Sciatic nerve (tissue), 2 donors: Measurements from ENCODE around the gene CGB7. TPM values are rescaled to one million over a fixed set of nuclear protein-coding genes. Genes with fewer than 3 reads are reported as not detected.
"Not testable (repeated sequence)": the region's sequence is repeated elsewhere in the genome, so short reads cannot be mapped to it uniquely, and the experiment has no call there.

Experiments
- ATAC-seq: fragments of 200-7000 bp; cut with Tn5 transposase; one replicate; pipeline ENCODE4 v1.9.1; 2020; ENCODE audit warnings: mild to moderate bottlenecking, moderate library complexity
- DNase-seq: peaks from one replicate; pipeline ENCODE4 v3.0.0-alpha.2; 2020; ENCODE audit warnings: low spot score
- intact Hi-C: fragments of 100-400 bp; cut with DNase I; formaldehyde crosslinking; loops from one replicate; pipeline ENCODE4 v1.14.2; 2022
- total RNA-seq: library from RNA; stranded (reverse); fragmentation: NEBNext Ultra II Directional; extraction: Animal tissue kit (Norgen Biotek cat#: 25700); gene quantifications from one replicate; pipeline ENCODE4 v1.2.1, GENCODE V29; 2021
- donor health status: DM: no; HTN: no; CAD: no.
- donor health status: DM: no; HTN: no; CAD: no.

CGB7 gene
- total RNA-seq, 1 donor from 2014 or later: not detected

DNA sequence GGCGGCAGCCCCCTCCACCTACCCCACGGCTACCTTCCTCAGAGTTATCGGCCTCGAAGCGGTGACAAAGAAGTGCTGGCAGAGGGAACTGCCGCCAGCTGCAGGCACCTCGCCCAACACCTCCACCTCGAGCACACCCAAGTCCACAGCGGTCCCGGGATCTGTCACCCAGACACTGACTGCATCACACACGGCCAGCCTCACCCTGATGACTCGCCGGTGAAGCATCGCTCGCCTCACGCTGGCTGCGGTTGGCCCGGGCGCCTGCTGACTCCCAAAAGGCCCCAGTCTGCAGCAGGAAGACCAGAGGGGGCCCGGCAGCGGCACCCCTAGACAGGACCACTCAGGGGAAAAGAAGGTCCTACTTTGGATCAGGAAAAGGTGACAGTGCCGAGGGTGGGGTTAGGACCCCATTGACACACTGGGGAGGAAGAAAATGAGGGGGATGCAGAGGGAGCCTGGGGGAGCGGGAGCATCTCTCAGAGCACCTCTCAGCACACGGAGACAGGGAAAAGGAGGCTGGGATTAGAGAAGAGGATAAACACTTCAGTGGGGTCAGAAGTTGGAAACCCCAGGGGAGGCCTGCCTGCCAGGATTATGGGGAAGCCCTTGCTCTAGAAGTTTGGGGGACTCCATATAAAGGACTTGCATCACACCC lies 7.0 kb downstream of the CGB7 start:
- intact Hi-C loops, DNase-seq, ATAC-seq: not testable (repeated sequence)

DNA sequence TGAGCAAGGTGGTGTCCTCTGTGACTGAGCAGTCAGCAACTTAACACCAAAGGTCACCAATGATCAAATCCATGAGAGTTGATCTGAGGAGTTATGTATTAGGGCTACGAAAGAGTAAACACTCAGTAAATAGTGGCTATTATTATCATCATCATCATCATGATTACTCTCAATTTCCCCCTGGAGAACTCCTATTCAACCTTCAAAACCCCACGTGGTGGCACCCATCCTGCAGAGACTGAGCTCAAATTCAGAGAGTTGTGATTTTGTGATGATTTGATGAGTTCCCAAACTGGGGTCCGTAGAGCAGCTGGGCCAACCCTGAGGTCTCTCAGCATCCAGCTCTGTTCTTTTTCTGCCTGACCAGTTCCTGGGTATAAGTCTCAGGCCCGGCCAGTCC lies 7.7 kb downstream of the CGB7 start:
- ATAC-seq, DNase-seq, intact Hi-C loops: not testable (repeated sequence)

DNA sequence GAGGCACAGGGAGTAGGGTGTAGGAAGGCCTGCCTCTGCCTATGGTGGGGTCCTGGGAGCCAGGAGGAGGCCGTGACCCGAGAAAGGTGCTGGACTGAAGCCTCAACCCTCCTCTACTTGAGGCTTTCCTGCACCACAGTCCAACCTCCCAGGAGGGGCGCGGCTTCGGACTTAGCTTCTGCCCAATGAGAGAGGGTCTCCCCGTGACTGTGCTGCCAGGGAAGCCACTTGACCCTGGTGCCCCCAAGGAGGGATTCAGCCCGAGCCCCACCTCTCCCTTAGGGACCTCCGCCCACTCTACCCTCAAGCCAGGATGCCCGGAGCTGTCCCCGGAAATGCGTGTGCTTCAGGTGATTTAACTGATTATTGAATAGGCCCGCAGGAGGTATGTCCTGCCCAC lies 8.5 kb downstream of the CGB7 start, which contains the start of gene CGB8:
Gene CGB8, minus strand, starts transcription at position 101 of the 400 bp plus-strand sequence. CDS start 372 bp downstream, outside the sequence.
- DNase-seq, ATAC-seq, intact Hi-C loops: not testable (repeated sequence)

DNA sequence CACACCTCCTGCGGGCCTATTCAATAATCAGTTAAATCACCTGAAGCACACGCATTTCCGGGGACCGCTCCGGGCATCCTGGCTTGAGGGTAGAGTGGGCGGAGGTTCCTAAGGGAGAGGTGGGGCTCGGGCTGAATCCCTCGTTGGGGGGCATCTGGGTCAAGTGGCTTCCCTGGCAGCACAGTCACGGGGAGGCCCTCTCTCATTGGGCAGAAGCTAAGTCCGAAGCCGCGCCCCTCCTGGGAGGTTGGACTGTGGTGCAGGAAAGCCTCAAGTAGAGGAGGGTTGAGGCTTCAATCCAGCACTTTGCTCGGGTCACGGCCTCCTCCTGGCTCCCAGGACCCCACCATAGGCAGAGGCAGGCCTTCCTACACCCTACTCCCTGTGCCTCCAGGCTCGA lies 14.0 kb downstream of the CGB7 start, which contains the start of gene CGB5:
Gene CGB5, plus strand, starts transcription at position 301 of the 400 bp plus-strand sequence. CDS start 362 bp downstream, outside the sequence.
- DNase-seq, intact Hi-C loops, ATAC-seq: not testable (repeated sequence)

DNA sequence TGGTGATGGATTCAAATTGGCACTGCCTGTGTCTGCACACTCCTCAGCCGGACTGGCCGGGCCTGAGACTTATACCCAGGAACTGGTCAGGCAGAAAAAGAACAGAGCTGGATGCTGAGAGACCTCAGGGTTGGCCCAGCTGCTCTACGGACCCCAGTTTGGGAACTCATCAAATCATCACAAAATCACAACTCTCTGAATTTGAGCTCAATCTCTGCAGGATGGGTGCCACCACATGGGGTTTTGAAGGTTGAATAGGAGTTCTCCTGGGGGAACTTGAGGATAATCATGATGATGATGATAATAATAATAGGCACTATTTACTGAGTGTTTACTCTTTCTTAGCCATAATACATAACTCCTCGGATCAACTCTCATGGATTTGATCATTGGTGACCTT lies 14.9 kb downstream of the CGB7 start:
- DNase-seq, ATAC-seq, intact Hi-C loops: not testable (repeated sequence)

DNA sequence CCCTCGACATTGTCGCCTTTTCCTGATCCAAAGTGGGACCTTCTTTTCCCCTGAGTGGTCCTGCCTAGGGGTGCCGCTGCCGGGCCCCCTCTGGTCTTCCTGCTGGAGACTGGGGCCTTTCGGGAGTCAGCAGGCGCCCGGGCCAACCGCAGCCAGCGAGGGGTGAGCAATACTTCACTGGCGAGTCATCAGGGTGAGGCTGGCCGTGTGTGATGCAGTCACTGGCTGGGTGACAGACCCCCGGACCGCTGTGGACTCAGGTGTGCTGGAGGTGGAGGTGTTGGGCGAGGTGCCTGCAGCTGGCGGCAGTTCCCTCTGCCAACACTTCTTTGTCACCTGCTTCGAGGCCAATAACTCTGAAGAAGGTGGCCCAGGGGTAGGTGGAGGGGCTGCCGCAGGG lies 15.4 kb downstream of the CGB7 start:
- DNase-seq (no peak), ATAC-seq (no peak)
- intact Hi-C loops: no loop called here

DNA sequence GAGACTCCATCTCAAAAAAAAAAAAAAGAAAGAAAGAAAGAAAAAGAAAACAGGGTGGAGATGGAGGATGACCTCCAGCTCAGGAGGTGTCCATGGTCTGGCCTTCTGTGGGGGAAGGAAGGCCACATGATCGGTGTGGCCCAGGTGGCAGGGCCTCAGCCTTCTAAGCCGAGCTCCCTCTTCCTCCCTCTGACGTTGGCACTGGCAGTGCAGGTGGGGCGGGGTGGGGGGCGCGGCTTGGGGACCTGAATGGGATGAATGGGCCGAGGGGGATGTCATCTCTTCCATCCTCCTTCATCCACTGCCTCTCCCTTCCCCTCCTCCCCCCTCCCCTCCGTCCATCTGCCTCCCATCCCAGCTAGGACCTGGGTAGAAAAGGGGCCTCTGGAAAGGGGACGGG lies 17.8 kb downstream of the CGB7 start:
- DNase-seq, ATAC-seq, intact Hi-C loops: not testable (repeated sequence)

DNA sequence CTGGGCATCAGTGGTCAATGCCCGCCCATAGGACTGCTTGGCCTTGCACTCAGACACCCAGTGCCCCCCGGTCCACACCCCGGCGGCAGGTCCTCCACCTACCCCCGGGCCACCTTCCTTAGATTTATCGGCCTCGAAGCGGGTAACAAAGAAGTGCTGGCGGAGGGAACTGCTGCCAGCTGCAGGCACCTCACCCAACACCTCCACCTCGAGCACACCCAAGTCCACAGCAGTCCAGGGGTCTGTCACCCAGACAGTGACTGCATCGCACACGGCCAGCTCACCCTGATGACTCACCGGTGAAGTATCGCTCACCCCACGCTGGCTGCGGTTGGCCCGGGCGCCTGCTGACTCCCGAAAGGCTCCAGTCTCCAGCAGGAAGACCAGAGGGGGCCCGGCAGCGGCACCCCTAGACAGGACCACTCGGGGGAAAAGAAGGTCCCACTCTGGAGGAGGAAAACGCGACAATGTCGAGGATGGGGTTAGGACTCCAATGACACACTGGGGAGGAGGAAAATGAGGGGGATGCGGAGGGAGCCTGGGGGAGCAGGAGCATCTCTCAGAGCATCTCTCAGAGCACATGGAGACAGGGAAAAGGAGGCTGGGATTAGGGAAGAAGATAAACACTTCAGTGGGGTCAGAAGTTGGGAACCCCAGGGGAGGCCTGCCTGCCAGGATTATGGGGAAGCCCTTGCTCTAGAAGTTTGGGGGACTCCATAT lies 18.8 kb downstream of the CGB7 start:
- DNase-seq, ATAC-seq, intact Hi-C loops: not testable (repeated sequence)

DNA sequence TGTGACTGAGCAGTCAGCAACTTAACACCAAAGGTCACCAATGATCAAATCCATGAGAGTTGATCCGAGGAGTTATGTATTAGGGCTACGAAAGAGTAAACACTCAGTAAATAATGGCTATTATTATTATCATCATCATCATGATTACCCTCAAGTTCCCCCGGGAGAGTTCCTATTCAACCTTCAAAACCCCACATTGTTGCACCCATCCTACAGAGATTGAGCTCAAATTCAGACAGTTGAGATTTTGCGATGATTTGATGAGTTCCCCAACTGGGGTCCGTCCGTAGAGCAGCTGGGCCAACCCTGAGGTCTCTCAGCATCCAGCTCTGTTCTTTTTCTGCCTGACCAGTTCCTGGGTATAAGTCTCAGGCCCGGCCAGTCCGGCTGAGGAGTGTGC lies 19.4 kb downstream of the CGB7 start:
- intact Hi-C loops, DNase-seq, ATAC-seq: not testable (repeated sequence)

DNA sequence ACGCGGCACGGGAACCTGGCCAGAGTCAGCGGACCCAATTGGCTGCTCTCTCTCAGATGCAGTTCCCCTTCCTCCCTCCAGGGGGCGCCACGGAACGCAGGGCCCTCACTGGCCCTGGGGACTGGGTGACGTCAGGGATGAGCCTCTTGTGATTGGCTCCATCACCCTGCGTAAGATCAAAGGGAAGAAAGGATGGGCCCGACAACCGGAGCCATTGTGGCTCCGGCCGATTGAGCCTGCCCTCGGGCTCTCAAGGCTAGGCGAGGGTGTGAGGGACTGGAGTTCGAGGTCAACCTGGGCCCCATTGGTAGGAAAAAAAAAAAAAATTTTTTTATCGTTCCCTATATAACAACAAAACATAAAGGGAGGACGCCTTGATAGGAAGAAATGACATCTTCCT lies 20.7 kb downstream of the CGB7 start, which contains the start of gene CGB1:
Gene CGB1, minus strand, starts transcription at position 81 of the 400 bp plus-strand sequence. CDS start 184 bp downstream, outside the sequence.
- ATAC-seq, intact Hi-C loops, DNase-seq: not testable (repeated sequence)

DNA sequence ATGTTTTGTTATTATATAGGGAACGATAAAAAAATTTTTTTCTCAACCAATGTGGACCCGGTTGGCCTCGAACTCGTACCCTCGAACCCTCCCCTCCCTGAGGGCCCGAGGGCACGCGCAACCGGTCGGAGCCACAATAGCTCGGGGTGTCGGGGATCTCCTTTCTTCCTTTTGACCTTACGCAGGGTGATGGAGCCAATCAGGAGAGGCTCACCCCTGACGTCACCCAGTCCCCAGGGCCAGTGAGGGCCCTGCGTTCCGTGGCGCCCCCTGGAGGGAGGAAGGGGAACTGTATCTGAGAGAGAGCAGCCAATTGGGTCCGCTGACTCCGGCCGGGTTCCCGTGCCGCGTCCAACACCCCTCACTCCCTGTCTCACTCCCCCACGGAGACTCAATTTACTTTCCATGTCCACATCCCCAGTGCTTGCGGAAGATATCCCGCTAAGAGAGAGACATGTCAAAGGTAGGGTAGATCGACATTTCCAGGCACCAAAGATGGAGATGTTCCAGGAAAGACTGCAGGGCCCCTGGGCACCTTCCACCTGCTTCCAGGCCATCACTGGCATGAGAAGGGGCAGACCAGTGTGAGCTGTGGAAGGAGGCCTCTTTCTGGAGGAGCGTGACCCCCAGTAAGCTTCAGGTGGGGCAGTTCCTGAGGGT lies 25.8 kb downstream of the CGB7 start, which contains the start of gene CGB2:
Gene CGB2, plus strand, starts transcription at position 249 of the 660 bp plus-strand sequence. Its CDS starts 206 bp downstream, at position 455.
- intact Hi-C loops, ATAC-seq, DNase-seq: not testable (repeated sequence)

DNA sequence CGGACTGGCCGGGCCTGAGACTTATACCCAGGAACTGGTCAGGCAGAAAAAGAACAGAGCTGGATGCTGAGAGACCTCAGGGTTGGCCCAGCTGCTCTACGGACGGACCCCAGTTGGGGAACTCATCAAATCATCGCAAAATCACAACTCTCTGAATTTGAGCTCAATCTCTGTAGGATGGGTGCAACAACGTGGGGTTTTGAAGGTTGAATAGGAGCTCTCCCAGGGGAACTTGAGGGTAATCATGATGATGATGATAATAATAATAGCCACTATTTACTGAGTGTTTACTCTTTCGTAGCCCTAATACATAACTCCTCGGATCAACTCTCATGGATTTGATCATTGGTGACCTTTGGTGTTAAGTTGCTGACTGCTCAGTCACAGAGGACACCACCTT lies 27.2 kb downstream of the CGB7 start:
- intact Hi-C loops, DNase-seq, ATAC-seq: not testable (repeated sequence)

DNA sequence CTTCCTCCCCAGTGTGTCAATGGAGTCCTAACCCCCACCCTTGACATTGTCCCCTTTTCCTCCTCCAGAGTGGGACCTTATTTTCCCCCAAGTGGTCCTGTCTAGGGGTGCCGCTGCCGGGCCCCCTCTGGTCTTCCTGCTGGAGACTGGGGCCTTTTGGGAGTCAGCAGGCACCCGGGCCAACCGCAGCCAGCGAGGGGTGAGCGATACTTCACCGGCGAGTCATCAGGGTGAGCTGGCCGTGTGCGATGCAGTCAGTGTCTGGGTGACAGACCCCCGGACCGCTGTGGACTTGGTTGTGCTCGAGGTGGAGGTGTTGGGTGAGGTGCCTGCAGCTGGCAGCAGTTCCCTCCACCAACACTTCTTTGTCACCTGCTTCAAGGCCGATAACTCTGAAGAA lies 27.8 kb downstream of the CGB7 start:
- DNase-seq, ATAC-seq, intact Hi-C loops: not testable (repeated sequence)

DNA sequence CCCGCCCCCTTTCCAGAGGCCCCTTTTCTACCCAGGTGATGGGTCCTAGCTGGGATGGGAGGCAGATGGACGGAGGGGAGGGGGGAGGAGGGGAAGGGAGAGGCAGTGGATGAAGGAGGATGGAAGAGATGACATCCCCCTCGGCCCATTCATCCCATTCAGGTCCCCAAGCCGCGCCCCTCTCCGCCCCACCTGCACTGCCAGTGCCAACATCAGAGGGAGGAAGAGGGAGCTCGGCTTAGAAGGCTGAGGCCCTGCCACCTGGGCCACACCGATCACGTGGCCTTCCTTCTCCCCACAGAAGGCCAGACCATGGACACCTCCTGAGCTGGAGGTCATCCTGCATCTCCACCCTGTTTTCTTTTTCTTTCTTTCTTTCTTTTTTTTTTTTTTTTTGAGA lies 28.9 kb downstream of the CGB7 start:
- DNase-seq, ATAC-seq, intact Hi-C loops: not testable (repeated sequence)

DNA sequence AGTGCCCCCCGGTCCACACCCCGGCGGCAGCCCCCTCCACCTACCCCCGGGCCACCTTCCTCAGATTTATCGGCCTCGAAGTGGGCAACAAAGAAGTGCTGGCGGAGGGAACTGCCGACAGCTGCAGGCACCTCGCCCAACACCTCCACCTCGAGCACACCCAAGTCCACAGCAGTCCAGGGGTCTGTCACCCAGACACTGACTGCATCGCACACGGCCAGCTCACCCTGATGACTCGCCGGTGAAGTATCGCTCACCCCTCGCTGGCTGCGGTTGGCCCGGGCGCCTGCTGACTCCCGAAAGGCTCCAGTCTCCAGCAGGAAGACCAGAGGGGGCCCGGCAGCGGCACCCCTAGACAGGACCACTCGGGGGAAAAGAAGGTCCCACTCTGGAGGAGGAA lies 31.9 kb downstream of the CGB7 start:
- intact Hi-C loops, DNase-seq, ATAC-seq: not testable (repeated sequence)

DNA sequence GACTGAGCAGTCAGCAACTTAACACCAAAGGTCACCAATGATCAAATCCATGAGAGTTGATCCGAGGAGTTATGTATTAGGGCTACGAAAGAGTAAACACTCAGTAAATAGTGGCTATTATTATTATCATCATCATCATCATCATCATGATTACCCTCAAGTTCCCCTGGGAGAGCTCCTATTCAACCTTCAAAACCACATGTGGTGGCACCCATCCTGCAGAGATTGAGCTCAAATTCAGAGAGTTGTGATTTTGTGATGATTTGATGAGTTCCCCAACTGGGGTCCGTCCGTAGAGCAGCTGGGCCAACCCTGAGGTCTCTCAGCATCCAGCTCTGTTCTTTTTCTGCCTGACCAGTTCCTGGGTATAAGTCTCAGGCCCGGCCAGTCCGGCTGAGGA lies 32.5 kb downstream of the CGB7 start:
- intact Hi-C loops, ATAC-seq, DNase-seq: not testable (repeated sequence)

DNA sequence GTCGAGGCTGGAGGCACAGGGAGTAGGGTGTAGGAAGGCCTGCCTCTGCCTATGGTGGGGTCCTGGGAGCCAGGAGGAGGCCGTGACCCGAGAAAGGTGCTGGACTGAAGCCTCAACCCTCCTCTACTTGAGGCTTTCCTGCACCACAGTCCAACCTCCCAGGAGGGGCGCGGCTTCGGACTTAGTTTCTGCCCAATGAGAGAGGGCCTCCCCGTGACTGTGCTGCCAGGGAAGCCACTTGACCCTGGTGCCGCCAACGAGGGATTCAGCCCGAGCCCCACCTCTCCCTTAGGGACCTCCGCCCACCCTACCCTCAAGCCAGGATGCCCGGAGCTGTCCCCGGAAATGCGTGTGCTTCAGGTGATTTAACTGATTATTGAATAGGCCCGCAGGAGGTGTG lies 33.3 kb downstream of the CGB7 start, which contains the start of gene CGB3:
Gene CGB3, minus strand, starts transcription at position 101 of the 400 bp plus-strand sequence. CDS start 362 bp downstream, outside the sequence.
- intact Hi-C loops, DNase-seq, ATAC-seq: not testable (repeated sequence)

DNA sequence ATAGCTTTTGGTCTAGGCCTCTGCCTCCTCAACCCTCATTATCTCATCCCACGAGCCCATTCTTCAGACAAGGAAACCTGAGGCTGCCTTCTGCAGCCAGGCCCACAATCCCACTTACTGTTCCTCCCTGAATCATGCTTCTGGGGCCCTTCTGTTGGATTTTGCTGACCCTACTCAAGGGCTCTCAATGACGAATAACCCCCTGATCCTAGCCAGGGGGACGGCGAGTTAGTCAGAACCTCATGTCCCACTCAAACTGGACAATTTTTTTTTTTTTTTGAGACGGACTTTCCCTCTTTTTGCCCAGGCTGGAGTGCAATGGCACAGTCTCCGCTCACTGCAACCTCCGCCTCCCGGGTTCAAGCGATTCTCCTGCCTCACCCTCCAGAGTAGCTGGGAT lies 35.4 kb downstream of the CGB7 start:
- no peak for DNase-seq
- no peak for ATAC-seq

More for the DNA sequence above, 35.4 kb downstream of the CGB7 start:
- intact Hi-C loops: no loop called here
